H1 (cell line): ENCODE data around the gene NOC4L. TPM values are rescaled to one million over a fixed set of nuclear protein-coding genes. Genes with fewer than 3 reads are reported as not detected.
A peak's percentile ranks its signal among the peaks of the same experiment; 100 is the strongest.

Source experiments
- CTCF ChIA-PET: fragments of 300-600 bp; sonication (Branson Sonifier 250); formaldehyde crosslinking; loops from one replicate; lab custom pipeline; 2021; ENCODE audit not compliant: partially characterized antibody; lab: Charles Lee
- POLR2A ChIA-PET: fragments of 300-600 bp; sonication (Branson Sonifier 250); formaldehyde crosslinking; loops from one replicate; lab custom pipeline; 2021; ENCODE audit warnings: inconsistent platforms; ENCODE audit not compliant: partially characterized antibody; lab: Charles Lee
- DNase-seq, 2 experiments: peaks; one replicate each; pipeline versions ENCODE4 v3.0.0 to v3.0.0-alpha.2; 2010 to 2022; ENCODE audit warnings: low spot score in 2 of 2, low read depth in 1 of 2, mixed read lengths in 1 of 2
- FAIRE-seq: peaks from 2 replicates; lab custom pipeline; 2011; peaks lifted over from hg19 to GRCh38; lab: Jason Lieb, UNC
- H2AFZ ChIP-seq: 2 replicates; pipeline ENCODE4 v1.8.1; 2012; ENCODE audit warnings: low read length, inconsistent platforms
- H2AK5ac ChIP-seq: 2 replicates; pipeline ENCODE4 v1.6.1; 2013; ENCODE audit warnings: low read depth, low read length
- H2BK120ac ChIP-seq: replicated peaks from 2 replicates; pipeline ENCODE3; 2013; ENCODE audit warnings: low read depth, low read length, inconsistent platforms
- H2BK12ac ChIP-seq: 2 replicates; pipeline ENCODE4 v1.6.1; 2013; ENCODE audit warnings: low read depth, low read length
- H2BK15ac ChIP-seq: 2 replicates; pipeline ENCODE4 v1.6.1; 2013; ENCODE audit warnings: low read length
- H2BK20ac ChIP-seq: 2 replicates; pipeline ENCODE4 v1.6.1; 2013; ENCODE audit warnings: low read length
- H2BK5ac ChIP-seq: 2 replicates; pipeline ENCODE4 v1.6.1; 2013; ENCODE audit warnings: low read depth, low read length
- H3K14ac ChIP-seq: 2 replicates; pipeline ENCODE4 v1.6.1; 2013; ENCODE audit warnings: inconsistent platforms; ENCODE audit not compliant: insufficient read length
- H3K18ac ChIP-seq: 2 replicates; pipeline ENCODE4 v1.6.1; 2013; ENCODE audit warnings: low read length; ENCODE audit errors: extremely low read depth
- H3K23ac ChIP-seq: 2 replicates; pipeline ENCODE4 v1.6.1; 2013; ENCODE audit warnings: inconsistent platforms; ENCODE audit not compliant: insufficient read length
- H3K23me2 ChIP-seq: 2 replicates; pipeline ENCODE4 v1.6.1; 2013; ENCODE audit warnings: low read depth, low read length
- H3K27ac ChIP-seq: 2 replicates; pipeline ENCODE4 v1.6.1; 2011; ENCODE audit warnings: low read depth, low read length, inconsistent platforms
- H3K27me3 ChIP-seq, 4 experiments: replicated peaks in 1 of 4; 1 replicate in 1 of 4; 2 replicates in 3 of 4; pipeline versions ENCODE4 v1.6.1 to v1.8.1; 2011 to 2013; ENCODE audit warnings: low read length in 3 of 4, mild to moderate bottlenecking in 3 of 4, inconsistent platforms in 2 of 4, mixed read lengths in 2 of 4, moderate library complexity in 1 of 4; ENCODE audit not compliant: control insufficient read depth in 3 of 4, insufficient read depth in 3 of 4; ENCODE audit errors: extremely low read depth in 1 of 4
- H3K36me3 ChIP-seq, 4 experiments: 2 replicates each; pipeline versions ENCODE4 v1.6.1 to v1.8.1; 2011 to 2013; ENCODE audit warnings: mild to moderate bottlenecking in 4 of 4, low read length in 3 of 4, moderate library complexity in 2 of 4, control low read depth in 1 of 4, inconsistent platforms in 1 of 4; ENCODE audit not compliant: insufficient read depth in 4 of 4, control insufficient read depth in 2 of 4
- H3K4ac ChIP-seq: replicated peaks from 2 replicates; pipeline ENCODE3; 2013; ENCODE audit warnings: low read length, low read depth, mixed read lengths, inconsistent platforms; ENCODE audit not compliant: insufficient read length
- H3K4me1 ChIP-seq, 4 experiments: replicated peaks in 1 of 4; 1 replicate in 1 of 4; 2 replicates in 3 of 4; pipeline versions ENCODE4 v1.6.1 to v1.8.1; 2011 to 2013; ENCODE audit warnings: low read length in 3 of 4, inconsistent platforms in 2 of 4, mixed read lengths in 1 of 4; ENCODE audit not compliant: insufficient read depth in 4 of 4, control insufficient read depth in 3 of 4
- H3K4me2 ChIP-seq, 2 experiments: 2 replicates each; pipeline versions ENCODE4 v1.6.1 to v1.8.1; 2011 to 2013; ENCODE audit warnings: low read depth in 2 of 2, low read length in 2 of 2, control low read depth in 1 of 2, inconsistent platforms in 1 of 2, mild to moderate bottlenecking in 1 of 2; ENCODE audit not compliant: insufficient read depth in 1 of 2
- H3K4me3 ChIP-seq, 4 experiments: fragments of 200-600, 300-600 bp in 1 of 4; sonication (generic), shearing (Covaris generic), sonication (Bioruptor Twin) in 1 of 4; 2 replicates each; pipeline versions ENCODE4 v1.5.1 to v1.8.1; 2011 to 2016; ENCODE audit warnings: low read length in 4 of 4, low read depth in 3 of 4, control low read depth in 2 of 4, inconsistent platforms in 2 of 4, mild to moderate bottlenecking in 2 of 4, mixed read lengths in 1 of 4, moderate library complexity in 1 of 4; ENCODE audit not compliant: insufficient read depth in 2 of 4; ENCODE audit errors: extremely low read depth in 1 of 4
- H3K56ac ChIP-seq: replicated peaks from 2 replicates; pipeline ENCODE3; 2013; ENCODE audit warnings: low read depth, mild to moderate bottlenecking, mixed read lengths, low read length, inconsistent platforms; ENCODE audit not compliant: insufficient read length
- H3K79me1 ChIP-seq: 2 replicates; pipeline ENCODE4 v1.6.1; 2013; ENCODE audit warnings: low read depth, low read length, control low read depth
- H3K79me2 ChIP-seq, 2 experiments: 2 replicates each; pipeline versions ENCODE4 v1.6.1 to v1.8.1; 2012 to 2013; ENCODE audit warnings: low read length in 2 of 2, mild to moderate bottlenecking in 2 of 2, inconsistent platforms in 1 of 2; ENCODE audit not compliant: insufficient read depth in 2 of 2, control insufficient read depth in 1 of 2
- H3K9ac ChIP-seq, 4 experiments: replicated peaks in 1 of 4; 1 replicate in 1 of 4; 2 replicates in 3 of 4; pipeline versions ENCODE4 v1.6.1 to v1.8.1; 2011 to 2013; ENCODE audit warnings: low read depth in 3 of 4, low read length in 3 of 4, control low read depth in 2 of 4, mild to moderate bottlenecking in 2 of 4, moderate library complexity in 2 of 4, inconsistent platforms in 1 of 4; ENCODE audit errors: extremely low read depth in 1 of 4
- H3K9me3 ChIP-seq, 2 experiments: 2 replicates each; pipeline versions ENCODE4 v1.6.1 to v1.8.1; 2012 to 2013; ENCODE audit warnings: mild to moderate bottlenecking in 2 of 2, moderate library complexity in 2 of 2, control low read depth in 1 of 2, inconsistent platforms in 1 of 2, low read depth in 1 of 2, low read length in 1 of 2, mixed read lengths in 1 of 2; ENCODE audit not compliant: insufficient read depth in 2 of 2
- H4K20me1 ChIP-seq, 2 experiments: replicated peaks in 1 of 2; 2 replicates each; pipeline versions ENCODE3 to v1.8.1; 2011 to 2013; ENCODE audit warnings: inconsistent platforms in 2 of 2, low read length in 2 of 2, mild to moderate bottlenecking in 1 of 2; ENCODE audit not compliant: insufficient read depth in 2 of 2, control insufficient read depth in 1 of 2
- H4K5ac ChIP-seq: 2 replicates; pipeline ENCODE4 v1.6.1; 2013; ENCODE audit warnings: low read length, low read depth, mixed read lengths, inconsistent platforms; ENCODE audit not compliant: insufficient read length
- H4K8ac ChIP-seq: 2 replicates; pipeline ENCODE4 v1.8.0; 2013; ENCODE audit warnings: mild to moderate bottlenecking, moderate library complexity, low read length, inconsistent platforms; ENCODE audit not compliant: insufficient read depth; ENCODE audit errors: extremely low read depth
- H4K91ac ChIP-seq: replicated peaks from 2 replicates; pipeline ENCODE3; 2013; ENCODE audit warnings: low read length, mixed read lengths, inconsistent platforms; ENCODE audit not compliant: insufficient read length
- BCL11A ChIP-seq, 2 experiments: IDR thresholded peaks; one replicate each; pipeline ENCODE4 v1.6.1; 2011; ENCODE audit warnings: low read depth in 2 of 2, low read length in 2 of 2, mild to moderate bottlenecking in 2 of 2
- BRCA1 ChIP-seq: IDR thresholded peaks from 2 replicates; pipeline ENCODE4 v1.6.1; 2012; ENCODE audit warnings: low read depth, low read length, improper control_type of control experiment
- CHD1 ChIP-seq: IDR thresholded peaks from 2 replicates; pipeline ENCODE4 v1.6.1; 2012; ENCODE audit warnings: low read depth, low read length, improper control_type of control experiment
- EGR1 ChIP-seq: IDR thresholded peaks from 2 replicates; pipeline ENCODE4 v1.6.1; 2011; ENCODE audit warnings: low read depth, low read length, borderline replicate concordance
- GABPA ChIP-seq: IDR thresholded peaks from 2 replicates; pipeline ENCODE4 v1.6.1; 2011; ENCODE audit warnings: mild to moderate bottlenecking, low read length, moderate library complexity, borderline replicate concordance; ENCODE audit not compliant: insufficient read depth
- HDAC2 ChIP-seq, 2 experiments: fragments of 300-600 bp in 1 of 2; sonication (generic) in 1 of 2; IDR thresholded peaks; 2 replicates each; pipeline ENCODE4 v1.6.1; 2011 to 2012; ENCODE audit warnings: low read depth in 2 of 2, low read length in 2 of 2, mild to moderate bottlenecking in 2 of 2, moderate library complexity in 2 of 2, borderline replicate concordance in 1 of 2, inconsistent platforms in 1 of 2
- JUND ChIP-seq: IDR thresholded peaks from 2 replicates; pipeline ENCODE4 v1.6.1; 2011; ENCODE audit warnings: mild to moderate bottlenecking, improper control_type of control experiment, low read length
- MAFK ChIP-seq: IDR thresholded peaks from 2 replicates; pipeline ENCODE4 v1.6.1; 2012; ENCODE audit warnings: low read depth, mild to moderate bottlenecking, improper control_type of control experiment, low read length
- RNF2 ChIP-seq: fragments of 200-900, 300-1000 bp; sonication (generic); IDR thresholded peaks from 2 replicates; pipeline ENCODE4 v1.7.1; 2016; ENCODE audit warnings: borderline replicate concordance, low read depth, mild to moderate bottlenecking, antibody characterized with exemption, low read length; ENCODE audit not compliant: poor library complexity, severe bottlenecking; ENCODE audit errors: missing control alignments
- RXRA ChIP-seq: IDR thresholded peaks from 2 replicates; pipeline ENCODE4 v1.6.1; 2011; ENCODE audit warnings: low read depth, mild to moderate bottlenecking, low read length, moderate library complexity; ENCODE audit not compliant: insufficient read depth
- SIX5 ChIP-seq: IDR thresholded peaks from 2 replicates; pipeline ENCODE4 v1.6.1; 2011; ENCODE audit warnings: mild to moderate bottlenecking, low read depth, low read length
- SP1 ChIP-seq: IDR thresholded peaks from 2 replicates; pipeline ENCODE4 v1.6.1; 2011; ENCODE audit warnings: low read depth, low read length
- TBP ChIP-seq: IDR thresholded peaks from 2 replicates; pipeline ENCODE4 v1.6.1; 2011; ENCODE audit warnings: low read depth, low read length, improper control_type of control experiment
- whole genome bisulfite sequencing, 2 experiments: shearing (Covaris generic) in 1 of 2; methylation state at CpG; one replicate each; pipeline versions ENCODE4 v1.1.6 to v1.1.7; 2013 to 2015; ENCODE audit warnings: low lambda C conversion rate in 2 of 2, mixed read lengths in 2 of 2, inconsistent platforms in 1 of 2, low coverage in 1 of 2, missing lambda C conversion rate in 1 of 2; ENCODE audit not compliant: insufficient replicate concordance in 2 of 2, insufficient coverage in 1 of 2, insufficient read length in 1 of 2; ENCODE audit errors: extremely low coverage in 1 of 2, missing lambda C conversion rate in 1 of 2; 5-methylcytosine and 5-hydroxymethylcytosine counted together
- polyA plus RNA-seq, 7 experiments: library from polyadenylated mRNA; depleted of rRNA in 3 of 7; stranded (reverse) in 5 of 7; unstranded in 2 of 7; fragments of >200 nt in 5 of 7; fragments of 200-250 nt in 2 of 7; gene quantifications; 1 replicate in 5 of 7; 2 replicates in 1 of 7; 4 replicates in 1 of 7; pipeline versions ENCODE4 v1.2.1 to v1.2.3, GENCODE V29; 2011 to 2013; ENCODE audit warnings: missing spikeins in 2 of 7, mixed read lengths in 2 of 7
- total RNA-seq: library from RNA; stranded (reverse); fragmentation: NEBNext Ultra II Directional; extraction: Animal tissue kit (Norgen Biotek cat#: 25700); gene quantifications from 2 replicates; pipeline ENCODE4 v1.2.1, GENCODE V29; 2021
- TF ChIP-seq, protein P1 (sequence below): IDR thresholded peaks from 2 replicates; pipeline ENCODE4 v1.6.1; 2011; ENCODE audit warnings: low read length, improper control_type of control experiment

The NOC4L gene
- total and polyA plus RNA-seq, 2 of the 8 experiments (the other 6 are each of a cell fraction or from before 2014, with no cell fraction given) = 26.8 to 40.3 TPM

- no peak overlapping the region for H2BK15ac ChIP-seq
- H2AFZ ChIP-seq = no peak overlapping the region
- H3K79me1 ChIP-seq = no peaks in the 10 kb centered on the region
- H2AK5ac ChIP-seq = no peak overlapping the region
- H4K8ac ChIP-seq = no peak overlapping the region
- H2BK5ac ChIP-seq = no peak overlapping the region
- H3K23ac ChIP-seq = no peak overlapping the region
- no peaks in the 10 kb centered on the region for H3K23me2 ChIP-seq
- H2BK120ac ChIP-seq = no peak overlapping the region
- ChIA-PET POLR2A (interaction anchor here (0.9 to 1.3 kb wide), 3 partner anchors 9 to 22 kb away, joined by 3 read pairs; no protein-coding TSS in a partner anchor), CTCF (no interaction called here)
- no peak overlapping the region for H3K4ac ChIP-seq
- H4K20me1 ChIP-seq = peaks cover 0 to 2% of the 10 kb centered on the region in 2 experiments
- no peak overlapping the region for H4K5ac ChIP-seq
- H3K4me3 ChIP-seq = no peak overlapping the region
- no peaks in the 10 kb centered on the region; a peak in 1 of 4 replicates for H3K9me3 ChIP-seq
- no peak overlapping the region for H3K18ac ChIP-seq
- H2BK20ac ChIP-seq = no peak overlapping the region
- H3K4me2 ChIP-seq = no peak overlapping the region
- FAIRE-seq (no peak), DNase-seq (no peak)
- H3K36me3 ChIP-seq = peaks cover 7 to 19% (median 15%) of the 10 kb centered on the region in 4 experiments
- H4K91ac ChIP-seq = no peak overlapping the region
- H3K14ac ChIP-seq = no peak overlapping the region
- H3K4me1 ChIP-seq = no peaks in the 10 kb centered on the region; a peak in 2 of 7 replicates
- H3K9ac ChIP-seq = no peak overlapping the region
- WGBS, 2 experiments = 91% methylated on average over 10 of the region's 10 CpGs; no CpG with 5 or more reads in 1 of the 2 experiments
- no peaks in the 10 kb centered on the region for H3K27me3 ChIP-seq
- H3K79me2 ChIP-seq = no peaks in the 10 kb centered on the region
- H3K56ac ChIP-seq = no peak overlapping the region
- H2BK12ac ChIP-seq = no peak overlapping the region
- no peak overlapping the region for H3K27ac ChIP-seq
- no peak for TF ChIP-seq EGR1
- no peak for TF ChIP-seq RXRA
- TF ChIP-seq, protein P1, sequence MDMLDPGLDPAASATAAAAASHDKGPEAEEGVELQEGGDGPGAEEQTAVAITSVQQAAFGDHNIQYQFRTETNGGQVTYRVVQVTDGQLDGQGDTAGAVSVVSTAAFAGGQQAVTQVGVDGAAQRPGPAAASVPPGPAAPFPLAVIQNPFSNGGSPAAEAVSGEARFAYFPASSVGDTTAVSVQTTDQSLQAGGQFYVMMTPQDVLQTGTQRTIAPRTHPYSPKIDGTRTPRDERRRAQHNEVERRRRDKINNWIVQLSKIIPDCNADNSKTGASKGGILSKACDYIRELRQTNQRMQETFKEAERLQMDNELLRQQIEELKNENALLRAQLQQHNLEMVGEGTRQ = no peak
- no peak for TF ChIP-seq TBP
- no peak for TF ChIP-seq HDAC2 (IDR thresholded peaks at IDR 0.05; ENCODE audit: borderline replicate concordance in 1 of 2, low read depth in 2 of 2, low read length in 2 of 2)
- no peak for TF ChIP-seq RNF2
- TF ChIP-seq SP1 = peak; percentile 92
- no peak for TF ChIP-seq GABPA
- TF ChIP-seq SIX5 = no peak
- no peak for TF ChIP-seq JUND
- TF ChIP-seq BRCA1 = no peak
- TF ChIP-seq BCL11A (IDR thresholded peaks at IDR 0.05; ENCODE audit: low read depth in 2 of 2, low read length in 2 of 2) = no peak
- peak; percentile 14; the same call in 1 of the 2 replicates for TF ChIP-seq MAFK
- no peak for TF ChIP-seq CHD1
Measured at GRCh38 chr12:132117558-132117875, 26.7 kb upstream of the NOC4L start.
